ENCODE data around the gene IP6K2.

Gene IP6K2

DNA sequence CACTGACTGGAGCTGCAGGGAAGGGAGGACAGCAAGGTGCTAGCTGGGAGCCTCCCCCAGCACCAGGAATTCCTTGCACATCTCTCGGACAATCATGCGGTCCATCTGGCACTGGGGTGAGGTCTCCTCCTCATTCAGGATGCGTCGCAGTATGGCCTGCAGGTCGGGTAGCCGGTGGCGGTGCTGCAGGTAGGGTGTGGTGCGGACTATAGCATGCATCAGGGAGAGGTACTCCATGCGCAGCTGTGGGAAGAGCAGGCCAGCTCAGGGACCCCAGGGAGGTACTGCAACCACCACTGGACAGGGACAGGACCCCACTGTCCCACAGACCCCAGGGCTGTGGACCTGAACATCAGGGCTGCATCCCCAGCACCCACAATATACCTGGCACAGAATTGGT lies 42.5 kb downstream of the IP6K2 start:
- in situ Hi-C loops (cut with HindIII; ENCODE audit: low sequenced_read_pairs) = no loop called here

DNA sequence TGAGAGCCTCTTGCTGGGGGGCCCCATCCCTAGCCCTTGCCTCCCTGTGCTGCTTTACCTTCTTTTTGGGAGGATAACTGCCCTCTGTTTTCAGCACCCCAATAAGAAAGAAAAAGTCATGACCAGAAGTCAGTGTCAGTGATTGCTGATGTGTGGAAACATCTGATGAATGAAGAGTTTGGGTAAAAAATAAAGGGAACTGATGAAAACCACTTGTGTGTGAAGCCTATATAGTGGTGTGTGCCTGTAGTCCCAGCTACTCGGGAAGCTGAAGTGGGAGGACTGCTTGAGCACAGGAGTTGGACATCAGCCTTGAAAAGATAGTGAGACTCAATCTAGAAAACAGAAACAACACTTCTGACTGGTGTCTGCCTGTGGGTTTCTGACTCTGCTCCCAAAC lies 44.5 kb downstream of the IP6K2 start:
- in situ Hi-C loops (cut with HindIII; ENCODE audit: low sequenced_read_pairs) = no loop called here

DNA sequence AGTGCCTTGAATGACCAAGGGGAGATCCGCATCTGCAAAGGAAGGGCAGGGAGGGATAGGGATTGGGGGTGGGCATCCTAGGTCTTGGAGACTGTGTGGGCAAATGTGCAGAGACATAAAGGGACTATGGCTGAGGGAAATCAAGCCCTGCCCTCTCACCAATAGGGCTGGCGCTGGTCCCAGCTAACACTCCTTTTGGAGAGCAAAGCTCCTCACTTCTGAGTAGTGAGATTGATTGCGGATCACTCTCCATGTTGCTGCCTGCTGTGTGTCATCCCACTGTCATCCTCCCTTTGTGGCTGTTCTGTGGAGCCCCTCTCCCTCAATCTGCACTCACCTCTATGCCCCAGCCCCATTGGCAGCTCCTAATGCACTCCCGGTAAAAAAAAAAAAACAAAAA lies 52.1 kb downstream of the IP6K2 start:
- in situ Hi-C loops (cut with HindIII; ENCODE audit: low sequenced_read_pairs) = no loop called here

DNA sequence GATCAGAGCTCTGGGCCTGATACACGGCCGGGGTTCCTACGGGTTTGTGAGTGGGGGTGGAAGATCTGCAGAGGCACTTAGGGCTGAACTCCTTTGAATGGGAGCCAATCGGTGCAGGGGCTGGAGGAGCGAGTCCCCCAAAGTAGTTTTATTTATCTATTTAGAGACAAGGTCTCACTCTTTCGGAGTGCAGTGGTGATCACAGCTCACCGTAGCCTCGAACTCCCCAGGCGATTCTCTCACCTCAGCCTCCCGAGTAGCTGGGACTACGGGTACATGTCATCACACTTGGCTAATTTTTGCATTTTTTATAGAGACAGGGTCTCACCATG lies 52.7 kb downstream of the IP6K2 start:
- in situ Hi-C loops (cut with HindIII; ENCODE audit: low sequenced_read_pairs) = no loop called here

DNA sequence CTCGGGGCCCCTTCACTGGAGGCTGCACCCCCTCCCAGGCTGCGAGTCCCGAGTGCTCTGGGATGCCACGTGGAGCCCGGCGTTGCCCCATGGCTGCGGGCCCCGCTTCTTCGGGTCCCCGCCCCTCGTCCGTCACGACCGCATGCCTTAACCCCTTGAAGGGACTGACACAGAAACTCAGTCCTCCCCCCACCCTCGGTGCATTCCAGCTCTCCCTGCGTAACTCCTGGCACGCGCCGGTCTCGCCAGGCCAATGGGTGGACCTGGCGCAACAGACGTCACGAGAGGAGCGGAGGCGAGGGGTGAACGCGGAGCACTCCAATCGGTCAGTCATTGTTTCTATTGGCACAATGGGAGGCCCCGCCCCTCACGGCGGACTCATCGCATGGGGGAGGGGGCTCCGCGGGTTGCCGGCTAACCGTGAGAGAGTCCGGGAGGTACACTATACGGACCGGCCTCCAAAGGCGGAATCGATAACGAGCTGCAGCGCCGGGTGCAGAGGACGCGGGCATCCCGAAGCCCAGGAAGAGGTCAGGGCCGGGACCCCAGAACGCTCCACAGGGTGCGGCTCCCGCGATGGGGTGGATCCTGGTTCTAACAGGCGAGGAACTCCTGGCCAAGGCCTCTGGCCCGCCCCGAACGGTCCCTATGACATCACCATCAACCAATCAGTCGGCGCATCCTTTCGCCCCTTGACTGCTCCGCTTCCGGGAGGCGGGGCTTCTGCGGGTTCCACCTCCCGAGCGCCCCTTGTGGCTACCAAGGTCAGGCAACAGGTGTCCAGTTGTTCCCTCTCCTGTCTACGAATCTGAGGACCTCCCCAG lies 53.3 kb downstream of the IP6K2 start:
- in situ Hi-C loops (cut with HindIII; ENCODE audit: low sequenced_read_pairs) = no loop called here

DNA sequence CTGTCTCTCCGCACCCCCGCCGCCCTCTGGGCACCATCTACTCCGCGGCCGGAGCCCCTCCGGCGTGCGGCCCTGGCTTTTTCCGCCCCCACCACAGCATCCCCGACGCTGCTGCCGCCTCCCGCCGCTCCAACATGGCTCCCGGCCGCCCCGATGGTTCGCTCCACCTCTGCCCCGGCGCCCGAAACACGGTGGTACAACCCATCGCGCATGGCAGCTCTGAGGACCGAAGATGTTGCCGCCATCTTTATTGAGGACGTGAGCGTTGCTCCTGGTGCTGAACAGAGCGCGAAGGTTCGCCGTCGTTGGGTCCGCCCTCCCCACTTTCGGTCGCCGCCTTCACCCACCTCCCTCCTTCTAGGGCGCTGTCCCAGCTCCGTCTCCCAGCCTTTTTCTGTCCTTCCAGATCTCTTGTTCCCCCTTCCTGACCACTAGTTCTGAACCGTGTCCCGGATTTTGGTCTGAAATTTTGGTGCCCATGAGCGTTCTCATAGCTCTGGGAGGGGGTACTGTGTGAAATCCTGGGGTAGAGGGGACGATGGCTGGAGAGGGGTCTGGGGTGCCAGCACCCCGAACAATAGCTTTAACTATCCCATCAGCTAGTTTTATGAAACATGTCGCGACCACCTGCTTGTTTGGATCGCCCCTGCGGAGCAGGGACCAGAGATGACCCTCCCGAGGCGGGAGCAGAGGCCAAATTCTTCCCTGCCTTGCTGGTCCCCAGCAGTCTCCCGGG lies 54.1 kb downstream of the IP6K2 start, which contains the start of gene CELSR3:
CELSR3 (minus strand) TSS at position 134 of the 736 bp plus-strand sequence. CDS start 252 bp downstream, outside the sequence.
- in situ Hi-C loops (cut with HindIII; ENCODE audit: low sequenced_read_pairs) = no loop called here

DNA sequence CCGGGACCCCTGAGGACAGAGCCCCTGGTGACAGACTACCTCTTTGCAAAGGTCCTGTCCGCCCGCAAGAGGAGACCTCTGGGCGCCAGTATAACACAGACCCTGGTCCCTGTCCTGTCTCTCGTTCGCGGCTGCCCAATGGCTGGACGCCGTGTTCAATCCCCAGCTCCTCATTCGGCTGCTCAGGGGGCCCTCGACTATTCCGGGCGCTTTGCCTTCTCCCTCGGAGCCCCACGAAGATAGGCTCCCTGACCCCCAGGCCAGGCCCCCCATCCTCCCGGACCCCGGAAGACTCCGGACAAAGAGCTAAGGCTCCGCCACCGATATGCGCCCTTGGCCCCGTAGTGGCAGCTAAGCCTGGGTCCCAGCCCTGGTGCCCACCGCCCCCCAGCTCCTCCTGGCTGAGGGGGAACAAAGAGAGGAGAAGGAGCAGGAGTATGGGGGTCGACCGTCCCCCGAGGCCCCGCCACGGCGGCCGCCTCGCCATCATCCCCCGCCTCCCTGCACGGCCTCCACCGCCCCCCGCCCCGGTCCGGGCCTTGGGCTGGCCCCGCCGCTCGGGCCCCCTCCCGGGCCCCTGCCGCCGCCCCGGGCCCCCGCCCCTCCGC lies 54.8 kb downstream of the IP6K2 start:
- in situ Hi-C loops (cut with HindIII; ENCODE audit: low sequenced_read_pairs) = no loop called here

DNA sequence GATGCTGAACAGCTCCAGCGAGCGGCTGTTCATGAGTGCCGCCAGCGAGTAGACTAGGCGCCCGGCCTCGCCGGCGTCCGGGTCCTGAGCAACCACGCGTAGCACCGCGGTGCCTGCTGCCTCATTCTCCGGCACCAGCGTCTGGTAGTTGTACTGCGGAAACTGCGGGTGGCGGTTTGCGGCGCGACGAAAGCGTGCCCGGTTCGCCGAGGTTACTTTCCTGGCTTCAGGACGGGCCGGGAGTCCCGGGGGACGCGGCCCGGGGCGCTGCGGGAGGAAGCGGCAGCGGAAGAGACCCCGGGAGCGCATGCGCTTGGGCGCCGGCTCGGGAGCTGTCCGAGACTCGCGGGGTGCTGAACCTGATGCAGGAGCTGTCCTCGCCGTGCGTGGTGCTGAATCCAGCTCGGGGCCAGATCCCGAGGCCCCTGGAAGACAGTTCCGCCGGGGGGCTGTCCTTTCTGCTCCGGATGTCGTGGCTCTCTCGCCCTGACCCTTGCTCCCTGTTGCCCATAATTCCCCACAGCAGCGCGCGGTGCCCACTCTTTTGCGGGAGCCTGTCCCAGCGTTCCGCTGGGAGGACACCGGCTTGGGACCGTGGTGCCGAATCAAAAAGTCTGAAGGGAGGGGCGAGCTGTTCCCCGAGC lies 55.4 kb downstream of the IP6K2 start:
- in situ Hi-C loops (cut with HindIII; ENCODE audit: low sequenced_read_pairs) = no loop called here

DNA sequence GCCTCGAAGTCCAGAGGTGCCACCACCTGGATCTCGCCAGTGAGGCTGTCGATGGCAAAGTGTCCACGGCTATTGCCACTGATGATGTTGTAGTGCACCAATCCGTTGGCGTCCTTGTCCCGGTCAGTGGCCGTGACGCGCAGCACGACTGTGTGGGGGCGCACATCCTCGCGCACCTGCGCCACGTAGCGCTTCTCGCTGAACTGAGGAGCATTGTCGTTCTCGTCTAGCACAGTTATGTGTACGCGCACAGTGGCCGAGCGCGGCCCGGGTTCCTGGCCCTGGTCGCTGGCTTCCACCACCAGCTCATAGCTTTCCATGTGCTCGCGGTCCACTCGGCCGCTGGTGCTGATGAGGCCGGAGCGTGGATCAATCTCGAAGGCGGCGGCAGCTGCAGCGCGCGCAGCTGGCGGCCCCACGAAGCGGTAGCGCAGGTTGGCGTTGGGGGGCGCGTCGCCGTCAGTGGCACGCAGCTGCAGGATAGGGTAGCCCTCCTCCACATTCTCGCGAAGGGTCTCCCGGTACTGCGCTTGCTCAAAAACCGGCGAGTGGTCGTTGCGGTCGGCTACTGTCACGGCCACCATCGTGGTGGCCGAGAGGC lies 56.1 kb downstream of the IP6K2 start:
- in situ Hi-C loops (cut with HindIII; ENCODE audit: low sequenced_read_pairs) = no loop called here

DNA sequence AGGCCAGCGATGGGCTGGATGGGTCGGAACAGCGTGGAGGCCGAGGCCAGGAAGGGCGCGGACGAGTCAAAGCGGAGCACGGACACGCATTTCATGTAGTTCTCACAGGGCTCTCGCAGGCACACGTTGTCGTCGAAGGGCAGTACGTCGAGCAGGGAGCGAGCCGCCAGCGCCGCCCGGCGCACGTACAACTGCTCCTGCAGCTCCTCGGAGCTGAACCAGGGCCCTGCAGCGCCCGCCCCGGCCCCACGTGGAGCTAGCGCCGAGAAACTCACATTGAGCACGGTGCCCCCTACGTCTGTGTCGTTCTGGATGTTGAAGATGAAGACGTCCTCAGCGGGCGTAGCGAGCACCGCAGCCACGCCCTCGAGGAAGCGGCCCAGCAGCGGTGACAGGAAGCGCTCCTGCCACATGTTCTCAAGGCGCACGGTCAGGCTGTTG lies 60.2 kb downstream of the IP6K2 start:
- in situ Hi-C loops (cut with HindIII; ENCODE audit: low sequenced_read_pairs) = no loop called here

DNA sequence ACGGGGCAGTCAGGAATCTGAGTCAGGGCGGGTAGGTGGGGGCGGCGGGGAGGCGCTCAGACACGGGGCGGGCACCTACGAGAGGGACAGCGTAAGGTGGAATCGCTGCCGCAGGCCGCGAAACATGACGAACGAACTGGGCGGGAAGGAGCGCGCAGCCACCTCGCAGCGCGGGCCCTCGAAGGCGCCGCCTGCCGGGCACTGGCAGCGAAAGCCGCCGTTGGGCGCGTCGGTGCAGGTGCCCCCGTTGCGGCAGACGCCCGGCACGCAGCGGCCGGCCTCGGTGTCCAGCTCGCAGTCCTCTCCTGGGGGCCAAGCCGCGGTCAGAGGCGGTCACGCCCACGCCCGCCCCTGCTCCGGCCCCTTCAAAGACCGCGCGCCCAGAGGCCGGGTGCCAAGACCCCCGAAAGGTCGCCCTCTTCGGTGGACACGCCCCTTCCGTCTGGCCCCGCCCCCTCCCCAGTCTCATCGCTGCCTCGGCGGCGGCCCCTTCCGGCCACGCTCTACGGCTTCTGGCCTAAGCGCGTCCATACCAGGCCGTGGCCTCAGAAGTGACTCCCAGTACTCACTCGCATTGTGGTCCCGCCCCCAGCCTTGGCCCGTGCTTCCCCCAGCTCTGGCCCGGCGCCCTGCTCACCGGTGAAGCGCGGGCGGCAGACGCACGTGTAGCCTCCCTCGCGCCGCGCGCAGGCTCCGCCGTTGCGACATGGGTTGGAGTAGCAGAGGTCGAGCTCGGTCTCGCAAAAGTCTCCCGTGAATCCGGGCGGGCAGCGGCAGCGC lies 60.8 kb downstream of the IP6K2 start:
- in situ Hi-C loops (cut with HindIII; ENCODE audit: low sequenced_read_pairs) = no loop called here

DNA sequence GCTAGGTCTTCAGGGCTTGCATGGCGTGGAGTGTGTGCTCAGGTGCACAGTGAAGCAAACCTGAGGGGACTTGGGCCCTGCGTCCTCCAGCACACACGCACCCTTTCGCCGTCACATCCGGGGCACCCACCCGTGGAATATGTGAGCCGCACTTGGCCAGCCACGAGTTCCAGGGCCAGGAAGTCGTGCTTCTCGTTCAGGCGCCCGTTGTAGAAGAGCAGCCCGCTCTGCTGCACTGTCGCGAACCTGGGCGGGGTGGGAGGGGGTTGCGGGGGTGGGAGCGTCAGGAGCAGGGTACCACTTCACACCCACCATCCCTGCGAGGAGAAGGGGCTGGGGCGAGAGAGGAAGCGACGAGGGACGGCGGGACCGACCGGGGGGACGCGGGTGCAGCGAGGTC lies 61.4 kb downstream of the IP6K2 start:
- in situ Hi-C loops (cut with HindIII; ENCODE audit: low sequenced_read_pairs) = no loop called here

DNA sequence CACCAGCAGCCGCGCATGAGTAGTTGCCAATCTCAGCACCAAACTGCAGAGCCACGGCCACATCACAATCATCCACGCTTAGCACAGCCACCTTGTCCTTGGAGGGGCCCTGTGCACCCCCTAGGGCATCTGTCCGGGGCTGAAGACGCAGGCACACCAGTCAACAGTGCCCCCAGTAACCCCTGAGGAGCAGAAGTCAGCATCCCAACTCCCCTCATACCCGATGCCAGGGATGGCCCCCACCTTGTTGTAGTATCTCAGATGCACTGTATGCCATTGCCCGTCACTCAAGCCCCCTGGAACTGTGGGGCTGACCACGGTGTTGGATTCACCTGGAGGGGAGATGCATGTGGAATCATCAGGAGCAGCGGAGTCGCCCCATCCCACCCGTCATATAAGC lies 62.0 kb downstream of the IP6K2 start:
- in situ Hi-C loops (cut with HindIII; ENCODE audit: low sequenced_read_pairs) = no loop called here

DNA sequence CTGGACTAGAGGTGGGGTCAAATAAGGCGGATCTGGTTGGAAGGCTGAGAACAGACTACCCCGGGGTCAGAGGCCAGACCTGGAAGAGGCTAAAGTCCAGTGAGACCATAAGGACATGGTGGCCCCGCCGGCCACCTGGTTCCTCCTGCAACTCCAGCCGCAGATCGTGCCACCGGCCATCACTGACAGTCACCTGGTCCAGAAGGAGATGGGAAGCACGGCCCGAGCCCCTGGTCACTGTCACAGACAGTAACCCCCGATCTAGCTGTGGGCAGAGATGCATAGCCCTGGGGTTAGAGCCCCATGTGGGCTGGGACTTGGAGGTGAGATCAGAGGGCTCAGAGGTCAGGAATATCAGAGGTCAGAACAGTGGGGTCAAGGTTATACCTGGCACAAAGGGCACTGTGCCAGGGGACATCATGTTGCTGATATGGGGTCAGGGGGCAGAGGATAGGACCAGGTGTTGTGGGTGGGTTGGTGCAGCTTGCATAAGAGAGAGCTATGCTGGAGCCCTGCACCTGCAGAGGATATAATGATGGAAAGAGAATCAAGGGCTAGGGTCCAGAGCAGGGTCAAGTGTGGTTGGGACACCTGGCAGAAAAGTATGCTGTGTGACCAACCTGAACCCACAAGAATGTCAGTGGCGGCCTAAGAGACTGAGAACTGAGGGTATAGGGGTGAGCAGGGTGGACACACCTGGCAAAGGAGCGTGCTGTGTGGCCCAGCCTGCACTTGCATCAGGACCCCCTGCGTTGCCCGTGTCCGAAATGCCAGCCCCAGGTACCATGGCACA lies 63.9 kb downstream of the IP6K2 start:
- in situ Hi-C loops (cut with HindIII; ENCODE audit: low sequenced_read_pairs) = no loop called here

DNA sequence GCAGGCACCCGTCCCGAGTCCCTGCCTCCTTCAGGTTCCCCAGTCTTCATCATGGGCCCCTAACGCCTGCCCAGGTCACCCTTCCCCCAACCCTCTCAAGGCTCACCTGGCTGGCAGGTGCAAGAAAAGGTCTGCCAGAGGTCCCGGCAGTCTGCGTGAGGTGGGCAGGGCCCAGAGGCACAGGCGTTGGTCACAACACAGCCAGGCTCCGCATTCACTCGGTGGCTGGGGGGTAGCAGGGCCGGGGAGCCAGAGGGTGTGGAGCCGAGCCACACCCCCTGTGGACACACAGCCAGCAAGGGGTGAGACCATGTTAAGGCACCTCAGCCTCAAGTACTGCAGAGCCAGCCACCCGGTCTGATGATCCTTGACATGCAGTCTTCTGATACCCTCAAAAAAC lies 65.2 kb downstream of the IP6K2 start:
- in situ Hi-C loops (cut with HindIII; ENCODE audit: low sequenced_read_pairs) = no loop called here

DNA sequence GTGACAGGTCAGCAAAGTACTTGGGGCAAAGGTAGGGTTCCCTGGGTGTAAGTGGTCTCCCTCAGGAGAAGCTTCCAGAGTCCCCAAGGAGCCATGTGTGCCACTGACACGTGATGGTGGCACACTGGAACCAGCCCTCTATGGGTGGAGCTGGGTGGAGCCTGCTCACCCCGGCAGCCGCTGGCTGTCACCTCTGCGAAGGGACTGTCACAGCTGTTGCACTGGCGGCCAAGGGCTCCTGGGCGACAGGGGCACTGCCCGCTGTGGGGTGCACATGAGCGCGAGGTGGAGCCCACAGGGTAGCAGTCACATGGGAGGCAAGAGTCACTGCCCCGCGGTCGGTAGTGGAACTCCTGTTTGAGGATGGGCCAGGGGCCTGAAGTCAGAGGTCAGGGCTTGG lies 66.3 kb downstream of the IP6K2 start:
- in situ Hi-C loops (cut with HindIII; ENCODE audit: low sequenced_read_pairs) = no loop called here

DNA sequence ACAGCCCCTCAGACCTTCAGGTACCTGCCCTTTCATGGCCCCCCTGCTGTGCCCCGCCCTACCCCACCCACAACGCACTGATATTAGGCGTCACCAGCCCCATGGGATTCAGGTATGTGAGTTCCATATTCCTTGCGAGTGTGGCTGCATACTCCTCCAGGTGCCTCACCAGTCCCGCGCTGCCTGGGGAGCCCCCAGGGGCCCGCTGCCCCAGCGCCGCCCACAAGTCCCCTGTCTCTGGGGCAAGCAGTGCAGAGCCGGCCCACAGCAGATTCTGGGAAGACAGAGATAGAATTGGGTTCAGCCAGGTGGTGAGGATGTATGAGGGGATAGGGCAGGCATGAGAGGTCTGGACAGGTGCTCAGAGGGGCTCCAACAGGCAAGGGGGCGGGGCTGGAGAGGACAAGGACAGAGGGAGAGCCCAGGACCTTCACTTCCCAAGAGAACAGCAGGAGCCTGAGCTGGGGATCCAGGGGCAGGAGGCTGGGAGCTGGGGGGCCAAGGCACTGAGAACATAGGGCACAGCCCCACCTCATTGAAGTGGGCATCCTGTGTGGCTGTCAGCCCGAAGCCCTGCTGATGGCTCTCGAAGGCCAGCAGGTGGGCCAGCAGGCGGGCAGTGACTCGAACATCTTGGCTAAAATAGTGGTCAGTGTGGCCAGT lies 68.7 kb downstream of the IP6K2 start:
- in situ Hi-C loops (cut with HindIII; ENCODE audit: low sequenced_read_pairs) = no loop called here

DNA sequence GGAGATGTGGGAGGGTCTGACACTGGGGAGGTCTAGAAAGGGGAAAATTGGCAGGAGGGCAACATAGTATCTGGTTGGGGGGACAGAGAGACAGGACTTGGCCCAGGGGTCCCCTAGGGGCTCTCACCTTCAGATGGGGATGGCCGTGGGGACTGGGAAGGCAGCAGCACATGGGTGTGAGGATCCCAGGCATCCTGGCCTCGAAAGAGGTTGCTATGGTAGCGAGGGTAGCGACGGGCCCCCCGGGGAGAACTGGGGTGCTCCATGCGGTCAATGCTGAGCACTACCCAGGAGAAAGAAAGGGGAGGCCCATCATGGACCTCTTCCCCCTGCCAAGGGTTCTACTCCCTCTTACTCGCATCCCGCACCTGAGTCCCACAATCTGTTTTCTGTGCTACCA lies 69.3 kb downstream of the IP6K2 start:
- in situ Hi-C loops (cut with HindIII; ENCODE audit: low sequenced_read_pairs) = no loop called here

Measured in DLD1 (cell line).